ENCODE results near the gene ATP11A.

DNA sequence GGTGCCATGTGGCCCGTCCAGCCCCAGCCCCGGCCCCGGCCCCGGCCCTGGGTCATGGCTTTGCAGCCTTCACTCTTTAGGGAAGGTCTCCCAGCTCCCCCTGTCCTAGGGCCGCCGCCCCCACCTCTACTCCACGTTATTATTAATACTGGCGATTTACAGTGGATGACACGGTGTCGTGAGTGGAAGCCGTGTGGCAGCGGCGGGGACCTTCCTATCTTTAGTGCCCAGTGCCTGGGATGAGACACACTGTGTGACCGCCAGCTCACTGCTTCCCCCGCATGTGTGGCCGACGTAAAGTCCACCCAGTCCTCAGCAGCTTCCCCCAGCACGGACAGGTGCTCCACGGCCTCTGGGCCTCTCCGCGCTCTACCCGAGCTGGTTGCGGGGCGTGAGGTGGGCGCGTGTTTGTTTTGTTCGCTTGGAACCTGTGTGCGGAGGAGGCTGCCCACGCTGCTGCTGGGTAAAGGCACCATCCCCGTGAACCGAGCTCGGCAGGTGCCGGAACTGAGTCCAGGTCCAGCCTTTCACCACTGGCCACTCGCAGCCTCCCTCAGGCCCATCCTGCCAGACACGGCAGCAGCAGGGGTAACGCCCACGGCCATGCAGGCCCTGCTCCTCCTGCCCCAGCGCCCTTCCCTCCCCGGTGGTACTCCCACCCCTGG, 208.2 kb downstream of the ATP11A start:
- no peak for TF ChIP-seq EZH2 (IDR thresholded peaks at IDR 0.05)
- no peak for TF ChIP-seq POLR2AphosphoS5 (IDR thresholded peaks at IDR 0.05; ENCODE audit: low read depth, low read length)
- no peak for TF ChIP-seq EZH2phosphoT487 (IDR thresholded peaks at IDR 0.05; ENCODE audit: borderline replicate concordance)
- no peak for TF ChIP-seq RAD21 (IDR thresholded peaks at IDR 0.05; ENCODE audit: low read depth)
- TF ChIP-seq ATF3 (IDR thresholded peaks at IDR 0.05): no peak
- no peak for TF ChIP-seq EGR1 (IDR thresholded peaks at IDR 0.05; ENCODE audit: low read depth)
- TF ChIP-seq, protein P1, sequence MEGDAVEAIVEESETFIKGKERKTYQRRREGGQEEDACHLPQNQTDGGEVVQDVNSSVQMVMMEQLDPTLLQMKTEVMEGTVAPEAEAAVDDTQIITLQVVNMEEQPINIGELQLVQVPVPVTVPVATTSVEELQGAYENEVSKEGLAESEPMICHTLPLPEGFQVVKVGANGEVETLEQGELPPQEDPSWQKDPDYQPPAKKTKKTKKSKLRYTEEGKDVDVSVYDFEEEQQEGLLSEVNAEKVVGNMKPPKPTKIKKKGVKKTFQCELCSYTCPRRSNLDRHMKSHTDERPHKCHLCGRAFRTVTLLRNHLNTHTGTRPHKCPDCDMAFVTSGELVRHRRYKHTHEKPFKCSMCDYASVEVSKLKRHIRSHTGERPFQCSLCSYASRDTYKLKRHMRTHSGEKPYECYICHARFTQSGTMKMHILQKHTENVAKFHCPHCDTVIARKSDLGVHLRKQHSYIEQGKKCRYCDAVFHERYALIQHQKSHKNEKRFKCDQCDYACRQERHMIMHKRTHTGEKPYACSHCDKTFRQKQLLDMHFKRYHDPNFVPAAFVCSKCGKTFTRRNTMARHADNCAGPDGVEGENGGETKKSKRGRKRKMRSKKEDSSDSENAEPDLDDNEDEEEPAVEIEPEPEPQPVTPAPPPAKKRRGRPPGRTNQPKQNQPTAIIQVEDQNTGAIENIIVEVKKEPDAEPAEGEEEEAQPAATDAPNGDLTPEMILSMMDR (IDR thresholded peaks at IDR 0.05 in 2 of 3, conservative IDR thresholded peaks at IDR 0.05 in 1 of 3; ENCODE audit: borderline replicate concordance in 1 of 3, insufficient read depth in 1 of 3, low read depth in 2 of 3, low read length in 2 of 3): no peak
- TF ChIP-seq POLR2A (IDR thresholded peaks at IDR 0.05; ENCODE audit: borderline replicate concordance, extremely low read depth, insufficient read depth, insufficient read length): no peak
- no peak for TF ChIP-seq SIN3A (IDR thresholded peaks at IDR 0.05; ENCODE audit: low read depth)
- no peak for TF ChIP-seq CEBPB (IDR thresholded peaks at IDR 0.05; ENCODE audit: low read depth)
- TF ChIP-seq, protein P2, sequence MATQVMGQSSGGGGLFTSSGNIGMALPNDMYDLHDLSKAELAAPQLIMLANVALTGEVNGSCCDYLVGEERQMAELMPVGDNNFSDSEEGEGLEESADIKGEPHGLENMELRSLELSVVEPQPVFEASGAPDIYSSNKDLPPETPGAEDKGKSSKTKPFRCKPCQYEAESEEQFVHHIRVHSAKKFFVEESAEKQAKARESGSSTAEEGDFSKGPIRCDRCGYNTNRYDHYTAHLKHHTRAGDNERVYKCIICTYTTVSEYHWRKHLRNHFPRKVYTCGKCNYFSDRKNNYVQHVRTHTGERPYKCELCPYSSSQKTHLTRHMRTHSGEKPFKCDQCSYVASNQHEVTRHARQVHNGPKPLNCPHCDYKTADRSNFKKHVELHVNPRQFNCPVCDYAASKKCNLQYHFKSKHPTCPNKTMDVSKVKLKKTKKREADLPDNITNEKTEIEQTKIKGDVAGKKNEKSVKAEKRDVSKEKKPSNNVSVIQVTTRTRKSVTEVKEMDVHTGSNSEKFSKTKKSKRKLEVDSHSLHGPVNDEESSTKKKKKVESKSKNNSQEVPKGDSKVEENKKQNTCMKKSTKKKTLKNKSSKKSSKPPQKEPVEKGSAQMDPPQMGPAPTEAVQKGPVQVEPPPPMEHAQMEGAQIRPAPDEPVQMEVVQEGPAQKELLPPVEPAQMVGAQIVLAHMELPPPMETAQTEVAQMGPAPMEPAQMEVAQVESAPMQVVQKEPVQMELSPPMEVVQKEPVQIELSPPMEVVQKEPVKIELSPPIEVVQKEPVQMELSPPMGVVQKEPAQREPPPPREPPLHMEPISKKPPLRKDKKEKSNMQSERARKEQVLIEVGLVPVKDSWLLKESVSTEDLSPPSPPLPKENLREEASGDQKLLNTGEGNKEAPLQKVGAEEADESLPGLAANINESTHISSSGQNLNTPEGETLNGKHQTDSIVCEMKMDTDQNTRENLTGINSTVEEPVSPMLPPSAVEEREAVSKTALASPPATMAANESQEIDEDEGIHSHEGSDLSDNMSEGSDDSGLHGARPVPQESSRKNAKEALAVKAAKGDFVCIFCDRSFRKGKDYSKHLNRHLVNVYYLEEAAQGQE (IDR thresholded peaks at IDR 0.05; ENCODE audit: low read depth): no peak
- no peak for TF ChIP-seq JUND (IDR thresholded peaks at IDR 0.05)
- no peak for TF ChIP-seq ZFX (IDR thresholded peaks at IDR 0.05)
- TF ChIP-seq SRF (IDR thresholded peaks at IDR 0.05; ENCODE audit: low read depth): no peak

All from HCT116 (cell line).